HepG2 (cell line): ENCODE data around the gene HSCB. TPM values are rescaled to one million over a fixed set of nuclear protein-coding genes. Genes with fewer than 3 reads are reported as not detected.

Source experiments
- DMAP1 ChIP-seq: IDR thresholded peaks from 2 replicates; pipeline ENCODE4 v1.6.1; 2016
- ERF ChIP-seq: IDR thresholded peaks from 2 replicates; pipeline ENCODE4 v1.6.1; 2018; ENCODE audit warnings: missing biosample characterization, missing genetic modification reagents
- ISL2 ChIP-seq: sonication (generic); formaldehyde crosslinking; IDR thresholded peaks from 2 replicates; pipeline ENCODE4 v1.5.0; 2020; ENCODE audit warnings: missing genetic modification reagents
- ISX ChIP-seq: sonication (generic); formaldehyde crosslinking; conservative IDR thresholded peaks from 2 replicates; pipeline ENCODE4 v1.5.0; 2020; ENCODE audit warnings: missing genetic modification reagents
- KAT8 ChIP-seq: IDR thresholded peaks from 2 replicates; pipeline ENCODE4 v1.6.1; 2016; ENCODE audit warnings: missing genetic modification reagents, missing compliant biosample characterization
- KDM3A ChIP-seq: IDR thresholded peaks from 2 replicates; pipeline ENCODE4 v1.6.1; 2018; ENCODE audit warnings: low read depth, missing compliant biosample characterization
- KLF6 ChIP-seq: IDR thresholded peaks from 2 replicates; pipeline ENCODE4 v1.8.0; 2016; ENCODE audit warnings: missing biosample characterization, missing genetic modification reagents
- KMT2B ChIP-seq: IDR thresholded peaks from 2 replicates; pipeline ENCODE4 v1.6.1; 2016; ENCODE audit warnings: missing genetic modification reagents, missing compliant biosample characterization
- MAX ChIP-seq: IDR thresholded peaks from 2 replicates; pipeline ENCODE4 v1.6.1; 2012; ENCODE audit warnings: inconsistent platforms
- PAXIP1 ChIP-seq: sonication (generic); formaldehyde crosslinking; conservative IDR thresholded peaks from 2 replicates; pipeline ENCODE4 v1.4.0; 2020; ENCODE audit warnings: mild to moderate bottlenecking, missing genetic modification reagents, moderate library complexity
- PHB2 ChIP-seq: fragments of 450-650 bp; IDR thresholded peaks from 2 replicates; pipeline ENCODE4 v1.6.1; 2018; ENCODE audit not compliant: partially characterized antibody
- POLR2AphosphoS2 ChIP-seq: IDR thresholded peaks from 2 replicates; pipeline ENCODE4 v1.6.1; 2011; ENCODE audit warnings: low read depth, low read length, improper control_type of control experiment
- RBFOX2 ChIP-seq: fragments of 200-400 bp; formaldehyde crosslinking; IDR thresholded peaks from 2 replicates; pipeline ENCODE4 v1.6.1; 2017; ENCODE audit warnings: low read depth, mild to moderate bottlenecking, low read length
- REST ChIP-seq, 2 experiments: IDR thresholded peaks; 2 replicates each; pipeline ENCODE4 v1.6.1; 2011 to 2012; ENCODE audit warnings: low read length in 2 of 2, borderline replicate concordance in 1 of 2, low read depth in 1 of 2, mild to moderate bottlenecking in 1 of 2, moderate library complexity in 1 of 2
- ZKSCAN8 ChIP-seq: IDR thresholded peaks from 2 replicates; pipeline ENCODE4 v1.6.1; 2016; ENCODE audit warnings: borderline replicate concordance, missing genetic modification reagents, missing compliant biosample characterization
- ZMAT5 ChIP-seq: sonication (generic); formaldehyde crosslinking; IDR thresholded peaks from 2 replicates; pipeline ENCODE4 v1.5.0; 2020; ENCODE audit warnings: mild to moderate bottlenecking, low read depth, missing genetic modification reagents, borderline replicate concordance
- ZNF333 ChIP-seq: sonication (generic); formaldehyde crosslinking; IDR thresholded peaks from 2 replicates; pipeline ENCODE4 v1.4.0; 2020; ENCODE audit warnings: mild to moderate bottlenecking, missing genetic modification reagents, borderline replicate concordance
- ZNF44 ChIP-seq: sonication (generic); formaldehyde crosslinking; IDR thresholded peaks from 2 replicates; pipeline ENCODE4 v1.5.1; 2020; ENCODE audit warnings: mild to moderate bottlenecking, missing genetic modification reagents
- ZNF772 ChIP-seq: sonication (generic); formaldehyde crosslinking; IDR thresholded peaks from 2 replicates; pipeline ENCODE4 v1.5.0; 2020; ENCODE audit warnings: mild to moderate bottlenecking, missing genetic modification reagents
- ZNF773 ChIP-seq: sonication (generic); formaldehyde crosslinking; IDR thresholded peaks from 2 replicates; pipeline ENCODE4 v1.4.0; 2020; ENCODE audit warnings: missing genetic modification reagents, borderline replicate concordance
- polyA plus RNA-seq, 8 experiments: library from polyadenylated mRNA; depleted of rRNA in 3 of 8; stranded (reverse) in 7 of 8; unstranded in 1 of 8; fragments of >200 nt; fragmentation: Illumina TruSeq in 4 of 8; extraction: Trizol in 4 of 8; gene quantifications; 2 replicates each; pipeline versions ENCODE4 v1.2.1 to v1.2.3, GENCODE V29; 2011 to 2016; ENCODE audit warnings: low read depth in 4 of 8, missing spikeins in 1 of 8, mixed read lengths in 1 of 8; ENCODE audit not compliant: insufficient read depth in 1 of 8
- total RNA-seq, 5 experiments: library from RNA; depleted of rRNA; stranded (reverse); fragments of >200 nt; fragmentation: Illumina TruSeq; extraction: Trizol; gene quantifications; 2 replicates each; pipeline ENCODE4 v1.2.3, GENCODE V29; 2016; ENCODE audit warnings: low read depth in 1 of 5

HSCB gene
- total and polyA plus RNA-seq, 2 of the 13 experiments (the other 11 are each of a cell fraction or from before 2014, with no cell fraction given) = 15.4 to 20.9 TPM

DNA sequence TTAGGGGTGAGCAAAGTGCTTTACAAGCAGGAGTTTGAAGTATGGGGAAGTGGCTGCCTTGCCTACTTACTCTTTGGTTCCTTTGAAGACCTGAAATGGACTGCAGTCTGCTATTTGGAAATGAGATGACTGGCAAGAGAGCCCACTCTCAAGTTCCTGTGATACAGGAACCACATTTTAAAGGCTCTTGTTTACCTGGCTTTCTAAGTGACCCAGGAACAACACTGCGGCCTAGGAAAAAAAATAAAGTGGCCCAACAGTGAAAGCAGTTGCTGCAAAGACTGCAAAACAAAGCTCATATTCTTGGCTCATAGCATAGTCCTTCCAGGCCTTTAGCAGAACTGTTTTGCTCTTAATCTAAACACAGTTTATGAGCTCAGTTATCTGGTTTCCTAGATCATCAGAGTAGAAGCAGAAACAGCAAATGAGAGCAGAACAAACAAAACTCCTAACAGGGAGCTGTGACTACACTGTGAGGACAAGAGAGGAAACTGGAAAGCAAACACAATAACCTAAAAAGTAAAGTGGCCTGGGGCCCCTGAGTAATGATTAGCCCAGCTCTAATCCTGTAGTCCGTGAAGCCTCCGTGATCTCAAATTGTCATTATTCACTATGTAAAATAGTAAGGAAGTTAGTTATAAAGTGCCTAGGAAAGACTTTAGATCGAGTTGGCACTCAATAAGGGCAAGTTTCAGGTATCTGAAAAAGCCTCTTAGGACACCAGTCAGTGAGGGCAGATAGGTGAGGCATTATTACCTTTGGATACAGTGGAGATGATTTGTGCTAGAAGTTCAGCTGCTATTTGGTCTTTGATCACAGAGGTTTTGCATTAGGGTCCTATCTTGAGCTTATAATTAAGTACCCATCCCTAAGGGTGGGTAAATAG is 42.2 kb downstream of the HSCB start (continued):
- TF ChIP-seq PAXIP1 (peak; percentile 97), ISX (CRISPR knock-in tag) (no peak), ZNF772 (no peak; the same call in 1 of the 2 replicates), MAX (peak; percentile 34; the same call in 1 of the 2 replicates), ZNF44 (CRISPR knock-in tag) (no peak), ERF (CRISPR knock-in tag) (peak; percentile 42; the same call in 1 of the 2 replicates), RBFOX2 (peak; percentile 44; the same call in 1 of the 2 replicates), DMAP1 (CRISPR knock-in tag) (no peak), ZKSCAN8 (CRISPR knock-in tag) (peak; percentile 61; the same call in 1 of the 2 replicates), ZNF333 (CRISPR knock-in tag) (no peak; the same call in 1 of the 2 replicates), POLR2AphosphoS2 (no peak), KDM3A (no peak), KLF6 (peak; percentile 63; the same call in 1 of the 2 replicates), KAT8 (CRISPR knock-in tag) (peak; percentile 73), ISL2 (CRISPR knock-in tag) (peak; percentile 68), PHB2 (no peak), ZNF773 (CRISPR knock-in tag) (no peak), KMT2B (CRISPR knock-in tag) (no peak), REST (IDR thresholded peaks at IDR 0.05; ENCODE audit: borderline replicate concordance in 1 of 2, low read depth in 1 of 2, low read length in 2 of 2) (no peak; a peak in 1 of 4 replicates), ZMAT5 (CRISPR knock-in tag) (no peak)
